ENCODE data around the gene AP3D1.
"Not testable (repeated sequence)": the region's sequence is repeated elsewhere in the genome, so short reads cannot be mapped to it uniquely, and the experiment has no call there.

Gene AP3D1

GRCh38 chr19:2151339-2152229 lies at the start of gene AP3D1:
TSS of gene AP3D1 (minus strand) at chr19:2151566. CDS start at chr19:2151334, 232 bp downstream.
- peak; percentile 100 for DNase-seq

- DNase-seq = not testable (repeated sequence)
Measured at GRCh38 chr19:2200624-2201294, 49.4 kb upstream of the AP3D1 start.

- DNase-seq = no peak
Measured at GRCh38 chr19:2199861-2200623, 48.7 kb upstream of the AP3D1 start.

GRCh38 chr19:2199215-2199614 lies 47.8 kb upstream of the AP3D1 start:
- no peak for DNase-seq

GRCh38 chr19:2198317-2198716 lies 47.0 kb upstream of the AP3D1 start:
- DNase-seq = no peak

GRCh38 chr19:2197270-2197669 lies 45.9 kb upstream of the AP3D1 start:
- DNase-seq = no peak

GRCh38 chr19:2195914-2196313 lies 44.5 kb upstream of the AP3D1 start:
- no peak for DNase-seq

GRCh38 chr19:2195361-2195760 lies 44.0 kb upstream of the AP3D1 start:
- no peak for DNase-seq

- no peak for DNase-seq
Measured at GRCh38 chr19:2194513-2195078, 43.2 kb upstream of the AP3D1 start.

- no peak for DNase-seq
Measured at GRCh38 chr19:2193807-2194206, 42.4 kb upstream of the AP3D1 start.

GRCh38 chr19:2192862-2193261 lies 41.5 kb upstream of the AP3D1 start:
- no peak for DNase-seq

- DNase-seq = no peak
Measured at GRCh38 chr19:2191456-2192310, 40.3 kb upstream of the AP3D1 start.

GRCh38 chr19:2190848-2191455 lies 39.6 kb upstream of the AP3D1 start:
- DNase-seq = no peak

- DNase-seq = no peak
Measured at GRCh38 chr19:2189880-2190279, 38.5 kb upstream of the AP3D1 start.

- DNase-seq = no peak
Measured at GRCh38 chr19:2188708-2189385, 37.5 kb upstream of the AP3D1 start.

GRCh38 chr19:2187159-2187558 lies 35.8 kb upstream of the AP3D1 start:
- DNase-seq = no peak

GRCh38 chr19:2186071-2186846 lies 34.9 kb upstream of the AP3D1 start:
- no peak for DNase-seq

- no peak for DNase-seq
Measured at GRCh38 chr19:2185734-2186070, 34.3 kb upstream of the AP3D1 start.

GRCh38 chr19:2184422-2184975 lies 33.1 kb upstream of the AP3D1 start:
- DNase-seq = no peak

GRCh38 chr19:2181633-2181997 lies 30.2 kb upstream of the AP3D1 start:
- DNase-seq = no peak

Measured in activated CD4-positive, alpha-beta T cell treated with anti-CD3 and anti-CD28 coated beads, Interleukin-2, Interleukin-6, amounts not matched to agents 100 ng/mL and 50 ng/mL, durations not matched to agents 16 hours and 8 hours (primary cell).